ENCODE measurements around the gene GNB3. TPM values are rescaled to one million over a fixed set of nuclear protein-coding genes. Genes with fewer than 3 reads are reported as not detected.

GNB3 gene
- total and polyA plus RNA-seq, 9 of the 15 experiments (the other 6 are each of a cell fraction or from before 2014, with no cell fraction given), result 1.4 to 5.8 (median 2.0) TPM

GRCh38 chr12:6867413-6868210 is 26.9 kb downstream of the GNB3 start, which contains the start of gene TPI1 (continued):
- TF ChIP-seq MBD1 (CRISPR knock-in tag; IDR thresholded peaks at IDR 0.05) (no peak), ZNF57 (CRISPR knock-in tag; IDR thresholded peaks at IDR 0.05) (no peak), HMG20B (CRISPR knock-in tag; IDR thresholded peaks at IDR 0.05) (no peak), PCBP2 (IDR thresholded peaks at IDR 0.05; ENCODE audit: low read depth, low read length, poor library complexity, severe bottlenecking) (peak; percentile 43), TFAP4 (CRISPR knock-in tag; IDR thresholded peaks at IDR 0.05; ENCODE audit: borderline replicate concordance) (no peak), ERF (CRISPR knock-in tag; IDR thresholded peaks at IDR 0.05) (no peak), CHD2 (IDR thresholded peaks at IDR 0.05; ENCODE audit: low read depth, low read length) (no peak), SAP30 (IDR thresholded peaks at IDR 0.05; ENCODE audit: borderline replicate concordance, insufficient read depth, low read depth, low read length, poor library complexity, severe bottlenecking) (no peak), RUNX1 (IDR thresholded peaks at IDR 0.05; ENCODE audit: low read depth) (no peak), ZSCAN32 (CRISPR knock-in tag; IDR thresholded peaks at IDR 0.05) (no peak), NKRF (IDR thresholded peaks at IDR 0.05; ENCODE audit: borderline replicate concordance) (no peak), GABPA (tag; conservative IDR thresholded peaks at IDR 0.05; ENCODE audit: low read depth) (peak; percentile 47; the same call in 1 of the 2 replicates), ZSCAN29 (IDR thresholded peaks at IDR 0.05) (no peak), NR0B1 (IDR thresholded peaks at IDR 0.05; ENCODE audit: partially characterized antibody) (no peak), ZBTB2 (IDR thresholded peaks at IDR 0.05) (no peak), EWSR1 (IDR thresholded peaks at IDR 0.05; ENCODE audit: borderline replicate concordance, low read depth, partially characterized antibody) (no peak), ZNF212 (CRISPR knock-in tag; IDR thresholded peaks at IDR 0.05) (no peak), CEBPG (CRISPR knock-in tag; IDR thresholded peaks at IDR 0.05) (no peak), CEBPG (tag; conservative IDR thresholded peaks at IDR 0.05 in 1 of 2, IDR thresholded peaks at IDR 0.05 in 1 of 2) (no peak), KLF6 (CRISPR knock-in tag; IDR thresholded peaks at IDR 0.05; ENCODE audit: borderline replicate concordance) (no peak)

Data from K562 (cell line).